Liver (tissue), 3 donors: ENCODE measurements around the gene THOC1.
A peak's percentile ranks its signal among the peaks of the same experiment; 100 is the strongest.

Experiments used
- EGR1 ChIP-seq, 2 donors: IDR thresholded peaks; 2 replicates each; pipeline ENCODE4 v1.6.1; 2016 to 2018; ENCODE audit warnings: antibody characterized with exemption in 2 of 2, low read depth in 2 of 2
- FOXA1 ChIP-seq: IDR thresholded peaks from 2 replicates; pipeline ENCODE4 v1.6.1; 2016; ENCODE audit warnings: antibody characterized with exemption
- MAX ChIP-seq: IDR thresholded peaks from 2 replicates; pipeline ENCODE4 v1.6.1; 2016; ENCODE audit warnings: antibody characterized with exemption
- RAD21 ChIP-seq, 2 donors: IDR thresholded peaks; 2 replicates each; pipeline ENCODE4 v1.6.1; 2016; ENCODE audit warnings: antibody characterized with exemption in 2 of 2, mild to moderate bottlenecking in 2 of 2
- REST ChIP-seq: IDR thresholded peaks from 2 replicates; pipeline ENCODE4 v1.6.1; 2016; ENCODE audit warnings: antibody characterized with exemption, mild to moderate bottlenecking
- SP1 ChIP-seq: IDR thresholded peaks from 2 replicates; pipeline ENCODE4 v1.6.1; 2018; ENCODE audit warnings: antibody characterized with exemption, mild to moderate bottlenecking
- TAF1 ChIP-seq: conservative IDR thresholded peaks from 2 replicates; pipeline ENCODE4 v1.6.1; 2016; ENCODE audit warnings: antibody characterized with exemption, mild to moderate bottlenecking
- YY1 ChIP-seq: IDR thresholded peaks from 2 replicates; pipeline ENCODE4 v1.6.1; 2016; ENCODE audit warnings: antibody characterized with exemption, mild to moderate bottlenecking
- TF ChIP-seq, protein P1 (sequence below): fragments of 150-350 bp; IDR thresholded peaks from 2 replicates; pipeline ENCODE4 v1.5.1; 2017; ENCODE audit warnings: improper control_type of control experiment, low read depth, low read length; ENCODE audit not compliant: missing input control
- donor health status: healthy.
- donor health status: healthy.

DNA sequence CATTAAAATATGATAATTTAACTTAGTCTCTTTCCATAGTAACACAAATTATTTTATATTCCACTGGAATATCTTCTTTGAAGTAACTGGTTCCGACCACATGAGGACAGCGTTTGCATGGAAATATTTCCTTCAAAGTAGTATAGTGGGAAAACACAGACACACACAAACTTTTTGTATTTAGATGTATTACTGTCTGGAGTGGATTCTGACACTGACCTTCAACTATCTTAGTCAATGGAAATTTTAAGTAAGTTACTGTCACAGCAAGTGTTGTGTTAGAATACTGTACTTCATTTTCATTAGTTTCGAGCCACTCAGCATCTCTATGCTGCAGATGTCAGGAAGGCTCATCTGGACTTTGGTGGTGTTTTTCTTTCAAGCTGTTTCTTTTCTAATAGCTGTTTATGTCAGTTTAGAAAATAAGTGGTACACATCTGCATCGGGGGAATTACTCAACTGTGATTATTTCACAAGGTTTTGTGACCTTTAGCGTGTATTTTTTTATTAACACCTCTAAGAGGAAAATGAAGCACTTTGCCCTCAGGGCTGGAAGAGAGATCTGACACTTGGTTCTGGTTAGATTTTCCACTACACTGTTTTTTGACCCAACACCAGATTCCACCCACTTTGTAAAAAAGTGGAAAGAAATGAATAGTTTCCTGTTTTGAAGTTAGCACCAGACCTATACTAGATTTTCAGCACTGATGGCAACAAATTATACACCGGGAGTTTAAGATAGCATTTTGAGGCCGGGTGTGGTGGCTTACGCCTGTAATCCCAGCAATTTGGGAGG lies 18.9 kb upstream of the THOC1 start:
- TF ChIP-seq, protein P1, sequence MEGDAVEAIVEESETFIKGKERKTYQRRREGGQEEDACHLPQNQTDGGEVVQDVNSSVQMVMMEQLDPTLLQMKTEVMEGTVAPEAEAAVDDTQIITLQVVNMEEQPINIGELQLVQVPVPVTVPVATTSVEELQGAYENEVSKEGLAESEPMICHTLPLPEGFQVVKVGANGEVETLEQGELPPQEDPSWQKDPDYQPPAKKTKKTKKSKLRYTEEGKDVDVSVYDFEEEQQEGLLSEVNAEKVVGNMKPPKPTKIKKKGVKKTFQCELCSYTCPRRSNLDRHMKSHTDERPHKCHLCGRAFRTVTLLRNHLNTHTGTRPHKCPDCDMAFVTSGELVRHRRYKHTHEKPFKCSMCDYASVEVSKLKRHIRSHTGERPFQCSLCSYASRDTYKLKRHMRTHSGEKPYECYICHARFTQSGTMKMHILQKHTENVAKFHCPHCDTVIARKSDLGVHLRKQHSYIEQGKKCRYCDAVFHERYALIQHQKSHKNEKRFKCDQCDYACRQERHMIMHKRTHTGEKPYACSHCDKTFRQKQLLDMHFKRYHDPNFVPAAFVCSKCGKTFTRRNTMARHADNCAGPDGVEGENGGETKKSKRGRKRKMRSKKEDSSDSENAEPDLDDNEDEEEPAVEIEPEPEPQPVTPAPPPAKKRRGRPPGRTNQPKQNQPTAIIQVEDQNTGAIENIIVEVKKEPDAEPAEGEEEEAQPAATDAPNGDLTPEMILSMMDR: peak; percentile 37
- TF ChIP-seq FOXA1 (no peak), TAF1 (no peak), REST (no peak), EGR1 (IDR thresholded peaks at IDR 0.05; ENCODE audit: low read depth in 2 of 2) (no peak), YY1 (no peak), RAD21 (IDR thresholded peaks at IDR 0.05) (peak; percentile 70), MAX (no peak), SP1 (no peak)
